HG03565 (cell line): Measurements from ENCODE around the gene SHB.

ENCODE experiments used
- ATAC-seq: cut with Tn5 transposase; IDR thresholded peaks from one replicate; pipeline ENCODE4 v1.9.1; 2021; ENCODE audit warnings: mild to moderate bottlenecking, moderate library complexity; ENCODE audit not compliant: unreplicated experiment

SHB gene

DNA sequence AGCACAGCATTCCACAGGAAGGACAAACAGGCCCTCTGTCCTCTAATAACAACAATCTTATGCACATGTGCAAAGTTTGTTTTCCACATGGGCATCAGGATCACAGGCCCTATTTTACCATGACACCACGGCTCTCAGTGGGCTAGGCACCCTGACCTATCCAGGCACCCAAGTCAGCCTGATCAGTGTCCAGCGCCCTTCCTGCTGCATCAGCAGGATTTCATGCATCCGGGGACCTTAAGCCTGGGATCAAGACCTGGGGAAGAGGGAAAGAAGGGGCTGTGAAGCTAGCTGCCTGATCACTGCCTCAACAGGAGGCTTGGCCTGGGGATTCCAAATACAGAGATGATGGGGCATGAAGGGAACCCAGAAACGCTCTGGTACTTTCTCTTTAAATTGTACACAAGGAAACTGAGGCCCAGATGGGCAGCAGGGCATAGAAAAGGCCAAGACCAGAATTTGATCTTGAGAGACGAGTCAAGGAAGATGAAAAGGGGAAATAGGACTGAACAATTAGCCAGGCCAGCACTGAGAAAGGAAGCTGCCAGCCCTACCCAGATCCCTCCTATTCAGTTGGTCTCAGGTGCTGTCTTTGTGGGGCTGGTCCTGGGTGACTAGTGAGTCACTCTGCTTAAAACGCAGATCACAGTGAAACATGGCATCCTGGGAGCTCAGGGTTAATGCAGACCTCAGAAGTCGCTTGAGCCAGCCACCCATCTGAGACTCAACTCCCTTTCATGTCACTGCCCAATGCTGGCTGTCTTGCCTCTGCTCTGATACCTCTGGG, 57.9 kb downstream of the SHB start:
- no peak for ATAC-seq

DNA sequence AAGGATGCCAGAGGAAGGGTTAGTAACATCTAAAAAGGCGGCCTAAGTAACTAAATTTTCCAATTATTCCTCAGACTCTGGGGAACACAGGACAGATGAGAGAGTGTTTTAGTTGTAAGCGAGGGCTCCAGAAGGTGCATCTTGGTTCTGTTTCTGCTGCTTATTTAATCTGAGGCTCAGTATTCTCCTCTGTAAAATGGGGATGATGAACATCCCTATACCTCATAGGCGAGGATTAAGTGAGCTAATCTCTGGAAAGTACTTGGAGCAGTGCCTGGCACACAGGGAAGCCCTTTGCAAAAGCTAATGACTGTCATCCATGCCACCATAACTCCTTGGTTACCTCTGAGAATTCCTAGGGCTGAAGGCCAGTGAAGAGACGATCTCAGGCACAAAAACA, 59.0 kb downstream of the SHB start:
- no peak for ATAC-seq

DNA sequence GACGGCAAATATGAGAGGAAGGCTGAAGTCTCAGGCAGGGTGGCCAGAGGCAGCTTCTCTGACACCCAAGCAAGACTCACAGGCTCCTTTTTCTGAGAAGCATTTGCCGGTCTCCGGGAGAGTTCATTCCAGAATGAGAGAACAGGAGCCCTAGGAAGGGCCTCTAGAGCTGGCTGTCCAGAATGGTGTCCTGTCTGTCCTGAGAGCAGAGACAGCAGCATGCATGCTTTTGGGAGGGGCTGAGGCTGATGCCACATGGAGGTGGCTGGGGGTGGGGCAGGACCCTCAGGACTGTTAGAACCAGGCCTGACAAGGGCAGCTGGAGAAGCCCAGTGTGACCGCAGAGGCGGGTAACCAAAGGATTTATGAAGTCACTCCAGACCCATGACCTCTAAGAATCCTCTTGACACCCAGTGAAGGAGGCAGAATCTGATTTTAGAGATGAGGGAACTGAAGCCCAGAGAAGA, 60.0 kb downstream of the SHB start:
- no peak for ATAC-seq

DNA sequence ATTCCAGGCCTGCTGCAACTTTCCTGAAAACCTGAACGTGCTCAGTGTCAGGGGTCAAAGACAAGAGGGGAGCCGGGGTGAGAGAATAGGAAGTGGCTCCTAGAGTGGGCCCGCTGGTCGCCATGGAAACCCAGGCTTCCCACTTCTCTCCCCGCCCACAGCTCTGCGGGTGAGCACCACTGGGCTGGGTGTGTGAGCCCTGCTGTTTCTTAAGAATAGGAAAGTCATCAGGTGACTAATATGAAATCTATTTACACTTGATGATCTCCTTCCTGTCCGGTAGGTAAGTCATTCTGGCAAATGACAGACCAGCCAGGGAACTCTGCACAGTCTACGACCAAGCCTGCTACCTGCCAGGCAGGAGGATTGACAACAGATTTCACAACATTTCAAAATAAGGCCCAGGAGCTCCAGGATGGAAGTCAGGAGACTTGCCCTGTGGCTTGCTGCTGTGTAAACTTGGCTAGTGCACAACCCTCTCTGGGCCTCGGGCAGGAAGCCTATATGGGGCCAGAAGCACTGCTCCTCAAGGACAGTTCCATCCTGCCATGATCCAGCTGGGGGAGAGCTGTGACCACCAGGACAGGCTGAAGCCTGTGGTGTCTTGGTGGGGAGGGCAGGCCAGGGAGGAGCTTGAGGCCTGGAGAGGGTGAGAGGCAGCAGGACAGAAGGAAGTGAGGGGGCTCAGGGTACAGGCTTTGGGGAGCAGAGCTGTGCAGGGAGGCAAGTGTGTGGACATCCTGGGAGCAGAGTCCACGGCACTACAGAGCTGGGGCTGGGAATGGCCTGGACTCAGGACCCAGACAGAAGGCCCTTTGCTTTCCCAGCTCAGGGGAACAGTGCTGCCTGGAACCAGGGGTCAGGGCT, 60.6 kb downstream of the SHB start:
- peak; percentile 73 for ATAC-seq

DNA sequence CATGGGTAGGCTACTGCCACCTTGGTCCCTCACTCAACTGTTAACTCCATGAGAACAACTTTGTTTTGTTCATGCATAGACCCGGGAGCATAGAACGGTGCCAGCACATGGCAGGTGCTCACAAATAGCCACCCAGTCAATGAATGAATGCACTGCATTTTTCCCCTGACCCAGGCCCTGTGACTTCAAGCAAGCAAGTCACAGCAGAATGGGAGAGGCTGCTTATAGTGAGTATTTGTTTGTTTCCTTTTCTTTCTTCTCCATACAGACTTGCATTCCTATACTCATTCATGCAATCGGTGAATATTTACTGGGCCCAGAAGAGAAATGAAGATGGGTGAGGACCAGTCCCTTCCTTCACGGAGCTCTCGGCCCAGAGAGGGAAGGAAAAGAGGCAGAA, 62.0 kb downstream of the SHB start:
- ATAC-seq = no peak

DNA sequence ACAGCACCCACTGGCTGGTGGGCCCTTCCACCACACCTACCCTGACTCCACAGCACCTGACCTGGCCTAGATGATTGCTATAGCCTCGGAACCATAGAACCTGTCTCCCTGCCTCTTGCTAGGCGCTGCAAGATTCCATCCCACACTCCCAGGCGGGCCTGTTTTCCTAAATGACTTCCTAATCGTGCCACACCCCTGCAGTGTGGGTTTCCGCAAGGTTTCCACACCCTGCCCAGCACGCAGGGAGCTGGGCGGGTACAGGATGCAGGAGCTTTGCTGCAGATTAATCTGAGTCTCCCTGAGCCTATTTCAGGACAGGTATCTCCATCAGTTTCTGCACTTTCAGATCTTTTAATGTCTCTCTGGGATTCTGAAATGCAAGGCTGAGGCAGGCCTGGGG, 62.9 kb downstream of the SHB start:
- ATAC-seq = no peak

DNA sequence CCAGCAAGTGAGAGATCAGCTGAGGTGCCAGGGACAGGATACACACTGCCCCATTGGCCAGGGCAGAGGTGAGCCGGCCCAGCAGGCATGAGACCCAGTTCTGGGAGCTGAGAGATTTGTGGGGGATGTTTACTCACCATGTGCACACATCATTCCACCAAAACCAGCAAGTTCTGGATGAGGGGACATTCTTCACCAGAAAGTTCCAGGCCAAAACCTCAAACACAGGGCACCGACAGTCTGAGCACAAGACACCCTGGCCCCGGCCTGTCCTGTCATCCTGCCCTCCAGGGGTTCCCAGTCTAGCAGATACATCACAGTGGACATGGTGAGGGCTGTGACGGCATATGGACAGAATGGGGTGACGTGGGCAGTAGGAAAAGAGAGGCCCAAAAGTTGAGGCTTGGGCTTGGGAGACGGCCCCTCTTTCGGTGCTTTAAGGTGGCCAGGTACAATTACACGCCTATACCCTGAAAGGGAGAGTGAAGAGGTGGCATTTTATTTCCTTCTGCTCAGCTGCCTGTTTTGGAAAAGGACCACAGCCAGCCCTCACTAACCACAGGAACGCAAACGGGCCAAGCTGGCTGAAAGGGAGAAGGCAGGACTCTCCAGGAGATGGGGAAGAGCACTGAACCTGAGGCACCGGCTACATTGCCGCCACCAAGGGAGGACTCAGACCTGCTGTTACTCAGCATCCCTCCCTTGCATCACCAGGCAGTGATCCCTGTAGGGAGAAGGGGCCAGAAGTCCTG, 64.0 kb downstream of the SHB start:
- ATAC-seq = no peak

DNA sequence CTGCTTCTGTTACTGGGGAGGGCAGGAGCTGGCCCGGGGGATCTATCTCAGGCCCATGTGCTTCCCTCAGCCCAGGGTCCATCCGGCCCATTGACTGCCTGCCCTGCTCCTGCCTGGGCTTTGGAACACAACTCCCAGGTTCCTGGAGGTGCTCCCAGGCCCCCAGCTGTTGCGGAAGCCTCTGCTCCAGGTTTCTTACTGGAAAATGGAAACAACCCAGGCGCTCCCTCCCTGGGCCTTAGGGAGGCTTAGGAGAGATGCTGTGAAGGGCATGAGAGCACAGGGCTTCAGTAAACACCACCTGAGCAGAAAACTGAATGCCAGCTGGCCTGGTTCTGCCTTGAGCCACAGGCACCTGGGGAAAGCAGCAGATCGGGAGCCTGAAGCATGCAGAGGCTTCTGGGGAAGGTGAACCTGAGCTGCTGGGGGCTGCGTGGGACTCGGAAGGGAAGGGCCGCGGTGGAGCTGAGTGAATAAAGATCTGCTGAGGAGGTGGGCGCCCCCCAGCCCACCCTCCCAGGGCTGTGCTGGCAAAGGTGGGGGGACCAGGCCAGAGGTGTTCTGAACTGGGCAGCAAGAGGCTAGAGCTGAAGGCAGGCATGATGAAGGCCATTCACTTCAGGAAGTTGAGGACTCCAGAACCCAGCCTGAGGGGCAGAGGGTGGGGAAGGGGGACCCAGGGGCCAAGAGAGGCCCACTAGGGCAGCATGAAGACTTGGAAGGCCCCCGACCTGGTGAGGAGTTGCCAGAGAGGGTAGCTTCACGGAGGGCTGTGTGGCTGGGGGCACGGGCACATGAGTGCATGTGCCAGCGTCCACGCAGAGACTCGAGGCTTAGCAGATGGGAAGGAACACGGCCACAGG, 64.8 kb downstream of the SHB start:
- no peak for ATAC-seq

DNA sequence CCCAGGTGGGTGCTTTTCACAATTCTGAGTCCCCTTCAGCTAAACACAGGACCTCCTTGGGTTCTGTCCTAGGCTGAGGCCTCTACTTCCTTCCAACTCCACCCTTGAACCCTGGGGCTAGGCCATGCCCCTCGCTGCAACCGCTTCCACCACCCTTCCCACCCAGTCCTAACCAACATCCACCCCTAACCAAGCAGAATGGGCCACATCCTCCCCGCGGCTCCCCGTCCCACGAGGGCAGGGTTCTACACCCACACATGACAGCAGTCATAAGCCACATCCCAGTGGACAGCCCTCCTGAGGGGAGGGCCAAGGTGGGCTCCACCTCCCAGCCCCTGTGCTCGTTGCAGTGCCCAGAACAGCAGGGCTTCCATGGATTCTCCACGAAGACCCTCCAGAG, 65.8 kb downstream of the SHB start:
- ATAC-seq = no peak

DNA sequence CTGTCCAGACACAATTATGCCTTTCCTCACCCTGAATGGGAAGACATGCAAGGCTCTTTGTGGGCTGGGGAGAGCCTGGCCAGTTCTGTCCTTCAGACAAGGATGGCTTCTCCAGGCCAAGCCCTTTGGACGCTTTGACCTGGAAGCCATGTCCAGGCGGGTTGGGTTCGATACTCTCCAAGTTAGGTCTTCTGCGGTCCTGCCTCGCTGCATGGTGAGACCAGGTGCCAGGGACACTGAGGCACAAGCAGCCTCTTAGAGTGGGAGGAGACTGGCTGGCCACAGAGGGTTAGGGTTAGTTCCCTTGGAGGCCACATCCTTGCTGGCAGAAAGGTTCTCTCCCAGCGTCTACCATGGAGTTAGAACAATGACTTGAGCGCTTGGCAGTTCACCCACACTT, 67.6 kb downstream of the SHB start:
- ATAC-seq = no peak

DNA sequence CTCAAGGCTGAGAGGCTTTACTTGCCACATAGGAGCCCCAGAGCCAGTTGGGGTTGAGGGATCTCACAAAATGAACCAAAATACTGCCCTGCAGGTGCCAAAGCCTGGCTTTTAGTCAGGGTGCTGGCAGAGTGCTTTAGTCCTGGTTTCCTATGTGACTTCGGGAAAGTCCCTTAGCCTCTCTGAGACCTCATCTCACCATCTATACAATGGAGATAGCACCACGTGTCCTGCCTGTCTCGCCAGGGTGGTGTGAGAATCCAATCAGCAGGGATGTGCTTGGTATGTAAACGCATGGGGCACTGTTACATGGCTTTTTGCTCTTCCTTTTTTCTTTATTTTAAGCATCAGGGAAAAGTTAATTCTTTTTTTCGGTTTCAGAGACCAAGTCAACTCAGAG, 68.3 kb downstream of the SHB start:
- no peak for ATAC-seq

DNA sequence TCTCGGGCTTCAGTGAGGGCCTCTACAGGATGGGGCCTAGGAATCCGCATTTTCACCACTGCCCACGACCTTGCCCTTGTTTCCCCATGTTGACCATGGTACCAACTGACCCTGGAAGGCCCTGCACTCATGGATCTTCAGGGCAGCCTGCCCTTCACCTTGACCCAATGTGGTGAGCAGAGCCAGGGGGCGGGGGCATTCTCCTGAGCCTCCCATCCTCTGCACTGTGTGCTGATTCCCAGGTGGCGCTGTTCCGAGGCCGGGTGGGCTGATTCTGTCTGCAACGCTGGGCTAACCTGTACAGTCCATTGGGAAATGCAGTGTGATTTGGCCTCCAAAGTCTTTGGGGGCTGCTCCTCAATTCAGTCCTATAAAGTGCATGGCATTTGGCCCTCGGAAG, 68.7 kb downstream of the SHB start:
- ATAC-seq = no peak

DNA sequence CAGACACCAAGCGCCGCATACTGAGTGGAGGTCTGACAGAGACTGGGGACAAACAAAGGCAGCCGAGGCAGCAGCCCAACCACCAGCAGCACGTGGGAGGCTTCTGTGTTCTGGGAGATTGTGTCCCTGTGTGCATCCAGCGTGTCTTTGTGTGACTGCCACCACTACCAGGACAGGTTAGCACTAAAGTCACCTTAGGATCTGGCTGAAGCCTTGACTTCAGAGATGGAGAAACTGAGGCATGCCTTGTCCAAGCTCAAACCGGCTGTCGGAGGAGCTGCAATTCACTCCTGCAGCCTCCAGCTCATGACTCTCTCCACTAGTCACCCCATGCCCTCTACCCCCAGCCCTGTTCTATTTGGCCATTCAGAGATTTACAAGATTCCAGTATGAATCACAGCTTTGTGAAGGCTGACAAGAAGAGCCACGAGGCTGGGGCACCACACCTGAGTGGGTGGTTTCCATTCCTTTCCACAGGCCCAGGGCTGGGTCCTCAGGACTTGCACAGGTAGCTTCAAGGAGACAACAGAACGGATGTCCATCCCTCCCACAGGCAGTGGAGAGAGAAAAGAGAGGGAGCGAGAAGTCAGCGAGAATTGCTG, 69.3 kb downstream of the SHB start:
- no peak for ATAC-seq

DNA sequence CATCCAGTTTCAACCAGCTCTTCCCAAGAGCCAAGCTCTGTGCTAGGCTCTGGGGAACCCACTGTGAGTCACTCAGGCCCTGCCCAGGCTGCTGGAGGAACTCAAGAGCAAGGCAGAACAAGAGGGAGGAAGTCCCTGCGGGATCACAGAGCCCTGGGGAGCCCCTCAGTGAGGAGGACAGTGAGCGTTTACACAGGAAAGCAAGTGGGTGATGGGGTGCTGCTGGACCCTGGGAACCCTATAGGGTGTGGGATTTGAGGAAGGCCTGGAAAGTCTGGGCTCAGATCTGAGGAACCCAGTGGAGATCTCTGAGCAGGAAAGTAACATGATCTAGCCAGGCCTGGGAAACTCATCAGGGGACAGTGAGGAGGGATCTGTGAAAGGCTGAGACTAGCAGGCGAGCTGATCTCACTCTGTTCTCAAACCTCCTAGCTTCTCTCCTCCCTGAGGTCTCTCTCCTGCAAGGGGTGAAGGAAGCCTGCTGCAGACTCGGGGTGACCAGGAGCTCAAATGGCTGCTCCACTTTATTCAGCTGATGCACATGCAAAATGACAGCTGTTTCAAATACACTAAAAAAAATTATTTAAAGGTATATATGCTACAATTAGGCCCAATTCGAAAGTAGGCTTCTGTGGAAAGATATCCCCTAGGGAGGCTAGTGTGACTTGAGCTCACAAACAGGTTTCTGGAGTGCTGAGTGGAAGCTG, 70.0 kb downstream of the SHB start:
- no peak for ATAC-seq

DNA sequence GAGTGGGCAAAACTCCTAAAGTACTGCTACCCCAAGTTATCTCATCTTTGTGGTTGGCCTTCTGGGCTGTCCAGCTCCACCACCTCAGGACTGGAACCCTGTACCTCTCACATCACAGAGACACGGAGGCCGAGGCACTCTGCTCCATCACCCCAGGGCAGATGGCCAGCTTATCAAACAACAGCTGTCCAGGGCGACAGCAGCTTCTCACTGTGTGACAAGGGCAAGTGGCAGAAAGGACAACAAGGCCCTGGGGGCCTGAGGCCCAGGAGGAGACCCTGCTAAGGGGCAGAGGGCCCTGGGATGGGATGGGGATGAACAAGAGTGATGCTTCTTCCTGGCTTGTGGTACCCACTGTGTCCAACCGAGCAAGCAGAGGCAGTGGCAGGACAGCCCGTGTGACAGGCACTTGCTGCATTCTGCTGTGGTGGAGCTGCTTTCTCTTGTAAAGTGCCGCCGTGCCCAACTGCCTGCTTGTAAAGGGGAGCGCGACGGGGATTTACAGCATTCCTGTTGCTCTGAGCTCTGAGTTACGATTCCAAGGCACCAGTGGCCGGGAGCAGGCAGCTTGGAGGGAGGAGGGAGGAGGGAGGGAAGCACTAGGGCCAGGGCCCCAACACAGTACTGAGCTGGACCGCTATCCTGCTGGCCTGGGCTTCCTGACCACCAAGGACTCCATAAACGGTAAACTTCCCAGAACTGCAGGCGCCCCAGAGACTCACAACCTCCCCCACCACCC, 71.2 kb downstream of the SHB start:
- ATAC-seq = no peak

DNA sequence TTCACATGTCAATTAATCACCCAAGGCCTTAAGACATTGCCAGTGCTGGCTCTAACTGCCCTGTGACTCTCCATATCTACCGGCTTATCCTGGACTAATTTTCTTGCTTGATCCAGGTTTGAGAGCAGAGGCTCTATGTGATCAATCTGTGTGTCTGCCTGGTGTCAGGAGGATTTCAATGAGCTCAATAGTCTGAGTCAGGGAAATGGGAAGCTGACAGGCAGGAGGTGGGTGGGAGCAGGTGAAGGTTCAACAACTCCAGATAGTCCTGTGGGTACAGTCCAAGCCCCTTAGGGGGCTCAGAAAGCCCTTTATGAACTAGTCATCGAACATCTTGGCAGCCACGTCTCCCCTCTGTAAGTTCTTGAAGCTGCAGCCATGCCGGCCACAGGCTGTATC, 72.2 kb downstream of the SHB start:
- ATAC-seq = no peak

DNA sequence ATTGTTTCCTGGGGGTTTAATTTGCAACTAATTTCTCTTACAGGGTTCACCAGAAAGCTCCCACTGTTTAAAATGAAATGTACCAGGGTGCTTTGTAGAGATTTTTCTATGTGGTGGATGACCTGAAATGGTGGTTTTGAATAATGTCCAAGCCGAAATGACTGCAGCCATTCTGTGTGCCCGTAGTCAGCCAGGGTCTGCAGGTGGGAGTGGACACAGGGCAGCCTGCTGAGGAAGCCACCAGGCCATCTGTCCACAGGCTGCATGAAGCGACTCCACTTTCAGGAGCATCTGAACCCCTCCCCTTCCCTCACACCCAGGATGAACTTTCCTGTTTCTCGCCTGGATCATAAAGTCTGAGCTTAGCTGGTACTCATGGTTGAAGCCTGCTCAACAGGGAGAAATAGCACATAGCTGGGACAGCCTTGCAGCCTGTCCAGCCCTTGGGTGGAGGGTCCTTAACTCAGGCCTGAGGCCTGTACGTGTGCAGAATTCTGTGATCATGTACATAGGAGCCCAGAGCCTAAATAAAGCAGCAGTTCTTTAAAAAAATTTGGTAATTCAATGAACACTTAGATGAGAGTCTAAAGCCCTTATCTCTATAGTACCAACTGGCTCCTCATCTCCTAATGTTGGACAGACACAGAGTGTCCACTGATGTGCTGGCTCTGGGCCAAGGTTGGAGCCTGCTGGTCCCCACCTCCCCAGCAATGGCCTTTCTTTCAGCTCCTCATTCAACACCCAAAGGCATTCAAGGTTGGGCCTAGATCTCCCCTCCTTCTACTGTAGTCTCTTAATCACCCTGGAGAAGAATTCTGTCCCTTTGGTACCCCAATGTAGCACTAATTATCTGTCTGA, 72.8 kb downstream of the SHB start:
- ATAC-seq = no peak

DNA sequence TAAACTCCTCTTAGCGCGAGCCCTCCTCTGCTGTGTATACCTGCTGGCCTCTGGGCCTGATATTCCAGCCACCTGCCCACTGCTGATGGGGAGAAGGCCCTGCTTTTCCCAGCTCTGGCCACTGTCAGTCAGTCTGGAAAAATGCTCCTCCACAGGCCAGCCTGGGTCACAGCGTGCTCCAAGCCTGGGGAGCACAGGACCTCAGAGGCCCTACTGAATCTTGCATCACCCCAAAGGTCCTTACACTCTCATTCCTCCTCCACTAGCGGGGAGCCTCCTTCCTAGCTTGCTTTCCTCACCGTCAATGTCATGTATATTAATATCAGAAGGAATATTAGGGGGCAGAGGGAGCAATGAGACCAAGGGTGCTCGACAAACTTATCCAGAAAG, 73.7 kb downstream of the SHB start:
- ATAC-seq = no peak
